SU-DHL-6 (cell line): ENCODE results near the gene RAPSN.

Experiments used
- CTCF ChIP-seq: fragments of 200-600 bp; sonication (generic); IDR thresholded peaks from one replicate; pipeline ENCODE4 v1.5.1; 2017; ENCODE audit warnings: antibody characterized with exemption, mild to moderate bottlenecking, low read length, moderate library complexity; ENCODE audit not compliant: insufficient read depth, poor library complexity, severe bottlenecking
- EZH2phosphoT487 ChIP-seq: fragments of 200-600 bp; sonication (generic), shearing (Covaris generic); conservative IDR thresholded peaks from 2 replicates; pipeline ENCODE4 v1.6.1; 2018; ENCODE audit warnings: mild to moderate bottlenecking, antibody characterized with exemption, low read length, moderate library complexity, mixed read lengths

GRCh38 chr11:47467357-47467756 lies 18.4 kb upstream of the RAPSN start:
- TF ChIP-seq CTCF (no peak), EZH2phosphoT487 (no peak)
